NCI-H82 treated with DMSO at 0.1 percent for 48 hours (cell line): ENCODE results near the gene MORN1.
"Not testable (repeated sequence)": the region's sequence is repeated elsewhere in the genome, so short reads cannot be mapped to it uniquely, and the experiment has no call there.

Experiments
- DNase-seq: peaks from one replicate; lab custom pipeline; 2025; ENCODE audit not compliant: unreplicated experiment; lab: John Stamatoyannopoulos, UW

Gene MORN1

GRCh38 chr1:2341706-2342383 is 49.5 kb downstream of the MORN1 start:
- DNase-seq, result no peak

- DNase-seq, result no peak
Measured at GRCh38 chr1:2340918-2341254, 50.5 kb downstream of the MORN1 start.

GRCh38 chr1:2340086-2340917 is 51.1 kb downstream of the MORN1 start:
- DNase-seq, result no peak

GRCh38 chr1:2339206-2340085 is 51.9 kb downstream of the MORN1 start:
- no peak for DNase-seq

GRCh38 chr1:2337501-2337900 is 53.9 kb downstream of the MORN1 start:
- no peak for DNase-seq

GRCh38 chr1:2337081-2337480 is 54.3 kb downstream of the MORN1 start:
- no peak for DNase-seq

GRCh38 chr1:2336499-2336898 is 54.9 kb downstream of the MORN1 start:
- no peak for DNase-seq

GRCh38 chr1:2335721-2336455 is 55.5 kb downstream of the MORN1 start:
- no peak for DNase-seq

- no peak for DNase-seq
Measured at GRCh38 chr1:2334883-2335534, 56.3 kb downstream of the MORN1 start.

- no peak for DNase-seq
Measured at GRCh38 chr1:2334366-2334765, 57.0 kb downstream of the MORN1 start.

- DNase-seq, result not testable (repeated sequence)
Measured at GRCh38 chr1:2331580-2331979, 59.8 kb downstream of the MORN1 start.

- DNase-seq, result no peak
Measured at GRCh38 chr1:2331200-2331544, 60.2 kb downstream of the MORN1 start.

- no peak for DNase-seq
Measured at GRCh38 chr1:2330519-2331199, 60.7 kb downstream of the MORN1 start.

- DNase-seq, result no peak
Measured at GRCh38 chr1:2330035-2330434, 61.3 kb downstream of the MORN1 start.

GRCh38 chr1:2328676-2329455 is 62.5 kb downstream of the MORN1 start:
- DNase-seq, result no peak

GRCh38 chr1:2327841-2328240 is 63.5 kb downstream of the MORN1 start:
- DNase-seq, result no peak

GRCh38 chr1:2327162-2327561 is 64.2 kb downstream of the MORN1 start:
- not testable (repeated sequence) for DNase-seq

- DNase-seq, result no peak
Measured at GRCh38 chr1:2326524-2326923, 64.8 kb downstream of the MORN1 start.
